ENCODE data around the gene FOXL3.
"Not testable (repeated sequence)": the region's sequence is repeated elsewhere in the genome, so short reads cannot be mapped to it uniquely, and the experiment has no call there.

Gene FOXL3

GRCh38 chr7:335358-336148 lies 45.6 kb downstream of the FOXL3 start:
- no peak for DNase-seq

- DNase-seq: not testable (repeated sequence)
Measured at GRCh38 chr7:336149-336533, 46.2 kb downstream of the FOXL3 start.

- no peak for DNase-seq
Measured at GRCh38 chr7:336810-337566, 47.0 kb downstream of the FOXL3 start.

GRCh38 chr7:337567-337951 lies 47.6 kb downstream of the FOXL3 start:
- DNase-seq: no peak

- peak in 1 of 51 donors; percentile 5 for DNase-seq
Measured at GRCh38 chr7:338295-339061, 48.5 kb downstream of the FOXL3 start.

GRCh38 chr7:339062-339342 lies 49.0 kb downstream of the FOXL3 start:
- DNase-seq: no peak

GRCh38 chr7:339696-340095 lies 49.7 kb downstream of the FOXL3 start:
- DNase-seq: no peak

GRCh38 chr7:340200-340937 lies 50.4 kb downstream of the FOXL3 start:
- no peak for DNase-seq

Measured in hypothalamus (tissue), 51 donors.